NB4 (cell line): ENCODE results near the gene TPRG1L.

ENCODE experiments used
- POLR2A ChIP-seq: IDR thresholded peaks from 2 replicates; pipeline ENCODE4 v1.6.1; 2011; ENCODE audit warnings: mild to moderate bottlenecking; ENCODE audit not compliant: insufficient read length; ENCODE audit errors: extremely low read depth
- TF ChIP-seq, protein P1 (sequence below): IDR thresholded peaks from one replicate; pipeline ENCODE4 v1.5.1; 2012; ENCODE audit warnings: low read depth, low read length

DNA sequence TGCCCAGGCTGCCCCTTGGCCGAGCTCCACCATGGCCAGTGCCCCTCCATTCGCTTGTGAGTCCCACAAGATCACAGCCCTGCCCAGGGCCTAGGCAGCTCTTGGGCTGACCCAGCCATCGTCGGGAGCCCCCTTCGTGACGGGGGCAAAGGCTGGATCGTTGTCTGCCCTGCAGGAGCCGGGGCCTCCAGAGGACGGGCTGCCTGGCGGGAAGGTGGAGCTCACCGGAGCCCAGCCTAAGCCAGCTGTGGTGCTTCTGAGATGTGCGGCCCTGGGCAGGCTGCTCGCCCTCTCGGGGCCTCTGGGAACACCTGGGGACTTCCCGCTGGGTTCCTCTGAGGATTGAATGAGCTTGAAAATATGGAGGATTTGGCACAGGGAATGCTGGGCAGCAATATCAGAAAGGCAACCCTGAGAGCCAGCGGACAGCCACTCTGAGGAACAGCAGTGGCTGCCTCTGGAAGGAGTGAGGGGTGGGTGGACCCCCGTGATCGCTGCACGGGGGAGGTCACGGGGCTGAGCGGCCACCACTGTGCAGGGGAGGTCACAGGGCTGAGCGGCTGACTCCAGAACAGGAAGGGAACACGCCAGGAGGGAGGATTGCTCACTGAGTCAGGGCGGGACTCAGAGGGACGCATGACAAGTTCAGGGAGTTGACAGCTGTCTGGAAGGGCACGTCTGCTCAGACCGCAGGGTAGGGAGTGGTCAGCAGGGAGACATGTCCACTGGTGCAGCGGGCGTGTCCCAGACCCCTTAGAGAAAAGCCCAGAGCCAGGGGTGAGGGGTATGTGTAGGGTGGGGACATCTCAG is 46.8 kb downstream of the TPRG1L start:
- TF ChIP-seq, protein P1, sequence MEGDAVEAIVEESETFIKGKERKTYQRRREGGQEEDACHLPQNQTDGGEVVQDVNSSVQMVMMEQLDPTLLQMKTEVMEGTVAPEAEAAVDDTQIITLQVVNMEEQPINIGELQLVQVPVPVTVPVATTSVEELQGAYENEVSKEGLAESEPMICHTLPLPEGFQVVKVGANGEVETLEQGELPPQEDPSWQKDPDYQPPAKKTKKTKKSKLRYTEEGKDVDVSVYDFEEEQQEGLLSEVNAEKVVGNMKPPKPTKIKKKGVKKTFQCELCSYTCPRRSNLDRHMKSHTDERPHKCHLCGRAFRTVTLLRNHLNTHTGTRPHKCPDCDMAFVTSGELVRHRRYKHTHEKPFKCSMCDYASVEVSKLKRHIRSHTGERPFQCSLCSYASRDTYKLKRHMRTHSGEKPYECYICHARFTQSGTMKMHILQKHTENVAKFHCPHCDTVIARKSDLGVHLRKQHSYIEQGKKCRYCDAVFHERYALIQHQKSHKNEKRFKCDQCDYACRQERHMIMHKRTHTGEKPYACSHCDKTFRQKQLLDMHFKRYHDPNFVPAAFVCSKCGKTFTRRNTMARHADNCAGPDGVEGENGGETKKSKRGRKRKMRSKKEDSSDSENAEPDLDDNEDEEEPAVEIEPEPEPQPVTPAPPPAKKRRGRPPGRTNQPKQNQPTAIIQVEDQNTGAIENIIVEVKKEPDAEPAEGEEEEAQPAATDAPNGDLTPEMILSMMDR: no peak
- TF ChIP-seq POLR2A: no peak
